PC-3 (cell line): ENCODE data around the gene ACOX1. TPM values are rescaled to one million over a fixed set of nuclear protein-coding genes. Genes with fewer than 3 reads are reported as not detected.

Experiments used
- ATAC-seq: fragments of 200-7000 bp; cut with Tn5 transposase; 2 replicates; pipeline ENCODE4 v1.9.1; 2020; ENCODE audit warnings: mild to moderate bottlenecking, moderate library complexity
- BruUV-seq: library from RNA; stranded (reverse); fragments of 400-500 nt; replicated peaks from 2 replicates; lab custom pipeline; 2021; lab: Mats Ljungman, UMichigan
- CTCF ChIA-PET: fragments of 300-600 bp; sonication (Branson Sonifier 250); formaldehyde crosslinking; loops from one replicate; lab custom pipeline; 2022; ENCODE audit warnings: antibody characterized with exemption; lab: Charles Lee
- POLR2A ChIA-PET: fragments of 300-600 bp; sonication (Branson Sonifier 250); formaldehyde crosslinking; loops from one replicate; lab custom pipeline; 2022; ENCODE audit warnings: antibody characterized with exemption; ENCODE audit not compliant: unreplicated experiment; lab: Charles Lee
- DNase-seq: peaks from one replicate; pipeline ENCODE4 v3.0.0-alpha.2; 2015
- H2AFZ ChIP-seq: fragments of 300-600 bp; sonication (generic); 2 replicates; pipeline ENCODE4 v1.6.0; 2016; ENCODE audit warnings: antibody characterized with exemption, low read length
- H3F3A ChIP-seq: fragments of 300-600 bp; sonication (generic); one replicate; pipeline ENCODE4 v1.6.0; 2017; ENCODE audit warnings: antibody characterized with exemption, low read length, control low read depth, mild to moderate bottlenecking; ENCODE audit not compliant: unreplicated experiment
- H3K27ac ChIP-seq: fragments of 300-600 bp; sonication (generic); 2 replicates; pipeline ENCODE4 v1.5.1; 2016; ENCODE audit warnings: mild to moderate bottlenecking, low read length
- H3K27me3 ChIP-seq: fragments of 300-600 bp; sonication (generic); 2 replicates; pipeline ENCODE4 v1.6.1; 2016; ENCODE audit warnings: low read length, mixed read lengths
- H3K36me3 ChIP-seq: fragments of 300-600 bp; sonication (generic); 2 replicates; pipeline ENCODE4 v1.6.1; 2016; ENCODE audit warnings: low read depth, mixed run types, low read length, mixed read lengths
- H3K4me1 ChIP-seq: fragments of 300-600 bp; sonication (generic); 2 replicates; pipeline ENCODE4 v1.5.1; 2016; ENCODE audit warnings: low read length; ENCODE audit not compliant: insufficient read depth
- H3K4me2 ChIP-seq: fragments of 300-600 bp; sonication (generic); 2 replicates; pipeline ENCODE4 v1.6.0; 2016; ENCODE audit warnings: low read length
- H3K4me3 ChIP-seq: fragments of 300-600 bp; sonication (generic); 2 replicates; pipeline ENCODE4 v1.5.1; 2016; ENCODE audit warnings: mild to moderate bottlenecking, low read length, mixed read lengths
- H3K79me2 ChIP-seq: fragments of 300-600 bp; sonication (generic); 2 replicates; pipeline ENCODE4 v1.6.1; 2017; ENCODE audit warnings: low read length, mixed read lengths
- H3K9ac ChIP-seq: fragments of 300-600 bp; sonication (generic); 2 replicates; pipeline ENCODE4 v1.6.0; 2016; ENCODE audit warnings: mild to moderate bottlenecking, low read length
- H3K9me2 ChIP-seq: fragments of 300-600 bp; sonication (generic); replicated peaks from 2 replicates; pipeline ENCODE4 v1.6.1; 2016; ENCODE audit warnings: mixed run types, low read length, mixed read lengths
- H3K9me3 ChIP-seq: fragments of 300-600 bp; sonication (generic); 2 replicates; pipeline ENCODE4 v1.6.1; 2016; ENCODE audit warnings: low read length, mixed read lengths
- H4K20me1 ChIP-seq: fragments of 300-600 bp; sonication (generic); 2 replicates; pipeline ENCODE4 v1.6.1; 2016; ENCODE audit warnings: low read length, mixed read lengths
- CTCF ChIP-seq: fragments of 300-600 bp; sonication (generic); conservative IDR thresholded peaks from 2 replicates; pipeline ENCODE4 v1.5.1; 2017; ENCODE audit warnings: antibody characterized with exemption, low read depth, mild to moderate bottlenecking, low read length
- EZH2 ChIP-seq: fragments of 300-600 bp; sonication (generic); IDR thresholded peaks from one replicate; pipeline ENCODE4 v1.6.1; 2017; ENCODE audit warnings: antibody characterized with exemption, mild to moderate bottlenecking, low read length; ENCODE audit not compliant: unreplicated experiment
- EZH2phosphoT487 ChIP-seq: fragments of 300-600 bp; sonication (generic); IDR thresholded peaks from 2 replicates; pipeline ENCODE4 v1.6.1; 2018; ENCODE audit warnings: mild to moderate bottlenecking, antibody characterized with exemption, low read length, borderline replicate concordance
- intact Hi-C: fragments of 100-400 bp; cut with micrococcal nuclease; formaldehyde crosslinking; loops from 2 replicates; pipeline ENCODE4 v1.9.0; 2023
- total RNA-seq: library from RNA; depleted of rRNA; stranded (reverse); fragments of >200 nt; gene quantifications from 2 replicates; pipeline ENCODE4 v1.2.3, GENCODE V29; 2014

The ACOX1 gene
- total RNA-seq, 1 experiment from 2014 or later: 63.2 TPM

GRCh38 chr17:76008208-76008607 is 29.2 kb upstream of the ACOX1 start:
- H3K4me2 ChIP-seq: no peak overlapping the region
- no TSS peak for BruUV-seq
- H4K20me1 ChIP-seq: no peaks in the 10 kb centered on the region
- H3K9me3 ChIP-seq: no peaks in the 10 kb centered on the region
- no peak overlapping the region for H3K4me3 ChIP-seq
- H2AFZ ChIP-seq: no peak overlapping the region
- H3K36me3 ChIP-seq: peaks cover 24% of the 10 kb centered on the region; the same call in 1 of the 2 replicates
- no peak overlapping the region for H3K9ac ChIP-seq
- ChIA-PET CTCF (no interaction called here), POLR2A (no interaction called here)
- TF ChIP-seq EZH2 (no peak), CTCF (no peak), EZH2phosphoT487 (no peak)
- DNase-seq: peak; percentile 0
- no peaks in the 10 kb centered on the region for H3K27me3 ChIP-seq
- H3K4me1 ChIP-seq: no peaks in the 10 kb centered on the region
- H3F3A ChIP-seq: no peaks in the 10 kb centered on the region
- ATAC-seq: no peak
- H3K79me2 ChIP-seq: no peaks in the 10 kb centered on the region
- no peaks in the 10 kb centered on the region for H3K9me2 ChIP-seq
- intact Hi-C loops: no loop called here
- H3K27ac ChIP-seq: no peak overlapping the region

GRCh38 chr17:76007850-76008165 is 28.8 kb upstream of the ACOX1 start:
- H3K4me1 ChIP-seq: no peaks in the 10 kb centered on the region
- no peak overlapping the region for H3K4me2 ChIP-seq
- no peaks in the 10 kb centered on the region for H3F3A ChIP-seq
- no peaks in the 10 kb centered on the region for H4K20me1 ChIP-seq
- ChIA-PET CTCF (no interaction called here), POLR2A (no interaction called here)
- H3K27me3 ChIP-seq: no peaks in the 10 kb centered on the region
- no peak overlapping the region for H3K27ac ChIP-seq
- H3K9me2 ChIP-seq: no peaks in the 10 kb centered on the region
- H3K4me3 ChIP-seq: no peak overlapping the region
- DNase-seq (peak; percentile 0), ATAC-seq (no peak)
- H3K9ac ChIP-seq: no peak overlapping the region
- H3K36me3 ChIP-seq: peaks cover 24% of the 10 kb centered on the region; the same call in 1 of the 2 replicates
- no peaks in the 10 kb centered on the region for H3K79me2 ChIP-seq
- H3K9me3 ChIP-seq: no peaks in the 10 kb centered on the region
- no TSS peak for BruUV-seq
- no peak overlapping the region for H2AFZ ChIP-seq
- intact Hi-C loops: no loop called here
- TF ChIP-seq CTCF: no peak
- TF ChIP-seq EZH2phosphoT487: no peak
- no peak for TF ChIP-seq EZH2

GRCh38 chr17:76007131-76007849 is 28.3 kb upstream of the ACOX1 start:
- intact Hi-C loops: no loop called here
- no TSS peak for BruUV-seq
- ChIA-PET POLR2A (interaction anchor here (0.6 kb wide), 1 partner anchor 912 kb away, joined by 5 read pairs; no protein-coding TSS in a partner anchor), CTCF (no interaction called here)
- TF ChIP-seq EZH2phosphoT487 (no peak), CTCF (no peak), EZH2 (no peak)
- no peak overlapping the region for H3K4me3 ChIP-seq
- H3K36me3 ChIP-seq: peaks cover 24% of the 10 kb centered on the region; the same call in 1 of the 2 replicates
- H3K27me3 ChIP-seq: no peaks in the 10 kb centered on the region
- H3F3A ChIP-seq: no peaks in the 10 kb centered on the region
- no peak overlapping the region for H3K9ac ChIP-seq
- H3K9me2 ChIP-seq: no peaks in the 10 kb centered on the region
- no peak overlapping the region for H2AFZ ChIP-seq
- H3K79me2 ChIP-seq: no peaks in the 10 kb centered on the region
- peak; percentile 1 for DNase-seq
- H3K4me1 ChIP-seq: no peaks in the 10 kb centered on the region
- H3K9me3 ChIP-seq: no peaks in the 10 kb centered on the region
- no peaks in the 10 kb centered on the region for H4K20me1 ChIP-seq
- no peak overlapping the region for H3K4me2 ChIP-seq
- no peak overlapping the region for H3K27ac ChIP-seq
- ATAC-seq: no peak
